ENCODE data around the gene PRORP. TPM values are rescaled to one million over a fixed set of nuclear protein-coding genes. Genes with fewer than 3 reads are reported as not detected.

PRORP gene
- polyA plus RNA-seq, 2 of the 4 experiments (the other 2 are of a cell fraction): 29.2 to 38.8 TPM

DNA sequence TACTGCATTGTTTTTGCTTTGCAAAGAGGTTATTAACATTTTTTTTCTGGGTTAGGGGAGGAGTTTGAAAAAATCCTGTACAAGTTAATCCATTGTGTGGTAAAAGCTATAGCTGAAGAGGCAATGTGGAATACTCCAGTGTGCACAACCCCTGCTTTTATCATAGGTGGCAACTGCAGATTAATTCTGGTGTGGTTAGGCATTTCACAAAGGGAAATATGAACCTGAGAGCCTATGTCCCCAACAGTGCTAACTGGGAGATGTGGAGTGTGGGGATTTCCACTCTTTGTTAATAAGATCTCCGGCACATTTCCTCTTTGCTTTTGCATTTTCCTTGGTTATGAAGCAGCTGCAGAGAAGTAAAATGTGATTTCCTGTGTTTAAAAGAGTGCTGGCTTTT is 33.6 kb downstream of the PRORP start:
- ChIA-PET POLR2A (no interaction called here), CTCF (interaction anchor here (0.6 kb wide), 1 partner anchor 433 kb away, joined by 3 read pairs; no protein-coding TSS in a partner anchor)
- no peak for TF ChIP-seq POLR2AphosphoS2 (conservative IDR thresholded peaks at IDR 0.05; ENCODE audit: low read length)
- TF ChIP-seq RFX5 (IDR thresholded peaks at IDR 0.05): no peak
- TF ChIP-seq MAZ (IDR thresholded peaks at IDR 0.05; ENCODE audit: borderline replicate concordance, low read depth, low read length): no peak
- no peak for TF ChIP-seq FOSB (CRISPR knock-in tag; IDR thresholded peaks at IDR 0.05)
- TF ChIP-seq KDM5A (IDR thresholded peaks at IDR 0.05): no peak
- TF ChIP-seq MYC (IDR thresholded peaks at IDR 0.05; ENCODE audit: borderline replicate concordance, low read length): no peak
- TF ChIP-seq CBX8 (IDR thresholded peaks at IDR 0.05): no peak
- TF ChIP-seq EHF (CRISPR knock-in tag; IDR thresholded peaks at IDR 0.05): no peak
- TF ChIP-seq ZNF302 (CRISPR knock-in tag; IDR thresholded peaks at IDR 0.05): no peak
- TF ChIP-seq RARB (CRISPR knock-in tag; IDR thresholded peaks at IDR 0.05): no peak
- no peak for TF ChIP-seq HOXA7 (CRISPR knock-in tag; IDR thresholded peaks at IDR 0.05)
- no peak for TF ChIP-seq TFCP2L1 (CRISPR knock-in tag; IDR thresholded peaks at IDR 0.05)
- TF ChIP-seq, protein P1, sequence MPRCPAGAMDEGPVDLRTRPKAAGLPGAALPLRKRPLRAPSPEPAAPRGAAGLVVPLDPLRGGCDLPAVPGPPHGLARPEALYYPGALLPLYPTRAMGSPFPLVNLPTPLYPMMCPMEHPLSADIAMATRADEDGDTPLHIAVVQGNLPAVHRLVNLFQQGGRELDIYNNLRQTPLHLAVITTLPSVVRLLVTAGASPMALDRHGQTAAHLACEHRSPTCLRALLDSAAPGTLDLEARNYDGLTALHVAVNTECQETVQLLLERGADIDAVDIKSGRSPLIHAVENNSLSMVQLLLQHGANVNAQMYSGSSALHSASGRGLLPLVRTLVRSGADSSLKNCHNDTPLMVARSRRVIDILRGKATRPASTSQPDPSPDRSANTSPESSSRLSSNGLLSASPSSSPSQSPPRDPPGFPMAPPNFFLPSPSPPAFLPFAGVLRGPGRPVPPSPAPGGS (IDR thresholded peaks at IDR 0.05): no peak
- no peak for TF ChIP-seq JUNB (IDR thresholded peaks at IDR 0.05)
- no peak for TF ChIP-seq HOXB5 (CRISPR knock-in tag; IDR thresholded peaks at IDR 0.05)
- no peak for TF ChIP-seq SMC3 (IDR thresholded peaks at IDR 0.05)
- no peak for TF ChIP-seq BHLHE40 (IDR thresholded peaks at IDR 0.05; ENCODE audit: low read depth, low read length)
- TF ChIP-seq, protein P2, sequence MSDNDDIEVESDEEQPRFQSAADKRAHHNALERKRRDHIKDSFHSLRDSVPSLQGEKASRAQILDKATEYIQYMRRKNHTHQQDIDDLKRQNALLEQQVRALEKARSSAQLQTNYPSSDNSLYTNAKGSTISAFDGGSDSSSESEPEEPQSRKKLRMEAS (IDR thresholded peaks at IDR 0.05): no peak
- no peak for TF ChIP-seq POLR2A (IDR thresholded peaks at IDR 0.05; ENCODE audit: low read length)
- ATAC-seq (peak in 1 of 2 experiments; percentile 37; a peak in 2 of 6 replicates), DNase-seq (ENCODE audit: low read depth in 1 of 2, low spot score in 1 of 2) (peak in 1 of 2 experiments; percentile 16), FAIRE-seq (no peak)
- WGBS (ENCODE audit: missing lambda C conversion rate): 3% methylated on average over 1 of the region's 1 CpG
- H3K4me1 ChIP-seq: peaks cover 34% of the 10 kb centered on the region
- H3K4me3 ChIP-seq: no peak overlapping the region
- peak overlapping the region in 1 of 2 experiments; percentile 66; a peak in 3 of 6 replicates for H3K27ac ChIP-seq
- peak overlapping the region; percentile 40 for H3K4me2 ChIP-seq
- H3K9me3 ChIP-seq: no peaks in the 10 kb centered on the region

DNA sequence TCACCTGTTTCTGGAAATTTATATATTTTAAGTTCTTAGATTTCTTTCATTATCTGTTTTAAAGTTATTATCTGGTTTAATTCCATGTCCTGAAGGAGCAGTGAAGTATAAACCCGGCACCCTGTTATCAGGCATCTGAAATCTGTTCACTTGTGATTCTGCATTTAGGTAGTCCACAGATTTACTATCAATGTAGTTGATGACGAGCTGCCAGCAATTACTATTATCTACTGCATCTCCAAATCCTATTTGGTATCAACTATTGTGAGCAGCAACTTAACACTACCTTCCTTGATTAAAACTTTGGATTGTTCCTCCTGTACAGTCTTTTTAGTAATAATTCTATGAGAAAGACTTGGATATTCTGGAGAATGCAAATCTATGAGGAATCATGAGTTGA is 36.1 kb downstream of the PRORP start:
- no peak overlapping the region for H3K4me2 ChIP-seq
- CTCF ChIA-PET: interaction anchor here (1.0 to 1.3 kb wide), 3 partner anchors 18 to 264 kb away, joined by 3 to 5 read pairs (median 3); no protein-coding TSS in a partner anchor

DNA sequence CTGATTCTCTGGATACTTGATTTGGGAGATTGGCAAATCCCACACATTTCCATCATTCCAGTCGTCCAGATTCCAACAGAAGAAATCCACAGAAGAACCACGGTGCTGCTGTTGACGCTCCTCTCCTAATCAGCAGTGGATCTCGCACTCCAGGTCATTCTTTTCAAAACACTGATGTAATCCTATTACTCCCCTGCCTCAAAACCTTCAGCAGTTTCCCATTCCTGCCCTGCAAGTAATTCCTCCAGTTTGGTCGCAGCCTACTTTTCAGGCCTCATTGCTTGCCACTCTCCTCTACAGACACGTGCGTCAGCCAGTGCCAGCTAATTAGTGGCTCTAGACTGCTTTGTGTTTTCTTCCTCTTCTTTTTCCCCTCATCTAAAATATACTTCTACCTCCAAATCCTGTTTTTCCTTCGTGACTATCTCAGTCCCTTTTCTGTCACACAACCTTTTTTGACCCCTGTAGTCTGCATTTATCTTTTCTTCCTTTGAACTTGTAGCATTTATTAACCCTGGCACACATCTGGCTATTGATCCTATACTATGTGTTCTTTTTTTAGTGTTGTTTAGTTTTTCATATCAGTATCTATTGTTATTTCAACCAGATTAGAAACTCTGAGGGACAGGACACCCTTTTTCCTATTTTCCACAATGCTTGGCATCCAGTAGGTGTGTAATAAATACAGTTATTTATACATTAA is 36.8 kb downstream of the PRORP start:
- no peak for TF ChIP-seq TFCP2L1 (CRISPR knock-in tag; IDR thresholded peaks at IDR 0.05)
- no peak for TF ChIP-seq ZSCAN20 (CRISPR knock-in tag; IDR thresholded peaks at IDR 0.05)
- TF ChIP-seq CBX8 (IDR thresholded peaks at IDR 0.05): no peak
- no peak for TF ChIP-seq POLR2A (IDR thresholded peaks at IDR 0.05; ENCODE audit: low read length)
- TF ChIP-seq, protein P2 (IDR thresholded peaks at IDR 0.05): no peak
- TF ChIP-seq NR3C1 (IDR thresholded peaks at IDR 0.05): no peak
- TF ChIP-seq, protein P3, sequence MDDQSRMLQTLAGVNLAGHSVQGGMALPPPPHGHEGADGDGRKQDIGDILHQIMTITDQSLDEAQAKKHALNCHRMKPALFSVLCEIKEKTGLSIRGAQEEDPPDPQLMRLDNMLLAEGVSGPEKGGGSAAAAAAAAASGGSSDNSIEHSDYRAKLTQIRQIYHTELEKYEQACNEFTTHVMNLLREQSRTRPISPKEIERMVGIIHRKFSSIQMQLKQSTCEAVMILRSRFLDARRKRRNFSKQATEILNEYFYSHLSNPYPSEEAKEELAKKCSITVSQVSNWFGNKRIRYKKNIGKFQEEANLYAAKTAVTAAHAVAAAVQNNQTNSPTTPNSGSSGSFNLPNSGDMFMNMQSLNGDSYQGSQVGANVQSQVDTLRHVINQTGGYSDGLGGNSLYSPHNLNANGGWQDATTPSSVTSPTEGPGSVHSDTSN (IDR thresholded peaks at IDR 0.05): no peak
- no peak for TF ChIP-seq RCOR1 (IDR thresholded peaks at IDR 0.05; ENCODE audit: low read depth, low read length)
- TF ChIP-seq PHF8 (IDR thresholded peaks at IDR 0.05; ENCODE audit: borderline replicate concordance, low read depth): no peak
- TF ChIP-seq NFE2L2 (conservative IDR thresholded peaks at IDR 0.05; ENCODE audit: low read length): no peak
- TF ChIP-seq POLR2AphosphoS2 (conservative IDR thresholded peaks at IDR 0.05; ENCODE audit: low read length): no peak
- no peak for TF ChIP-seq RAD21 (conservative IDR thresholded peaks at IDR 0.05 in 1 of 2, IDR thresholded peaks at IDR 0.05 in 1 of 2)
- no peak for TF ChIP-seq EHMT2 (IDR thresholded peaks at IDR 0.05; ENCODE audit: low read depth)
- no peak for TF ChIP-seq MYC (IDR thresholded peaks at IDR 0.05; ENCODE audit: borderline replicate concordance, low read length)
- no peak for TF ChIP-seq KDM5A (IDR thresholded peaks at IDR 0.05)
- peak overlapping the region; percentile 41 to 45; a peak in 5 of 6 replicates for H3K27ac ChIP-seq
- peaks cover 48% of the 10 kb centered on the region for H3K4me1 ChIP-seq
- ATAC-seq: no peak
- peak overlapping the region; percentile 73 for H3K4me2 ChIP-seq
- WGBS (ENCODE audit: missing lambda C conversion rate): 85% methylated on average over 8 of the region's 8 CpGs
- ChIA-PET POLR2A (interaction anchor here (0.6 to 1.5 kb wide), 2 partner anchors 113 to 157 kb away, joined by 4 to 5 read pairs; partner anchors contain the start of gene FAM177A1), CTCF (interaction anchor here (1.1 to 1.3 kb wide), 3 partner anchors 19 to 254 kb away, joined by 3 to 5 read pairs (median 4); no protein-coding TSS in a partner anchor)
- FAIRE-seq: no peak
- no peak for DNase-seq (ENCODE audit: low read depth in 1 of 2, low spot score in 1 of 2)
- H3K9me3 ChIP-seq: no peaks in the 10 kb centered on the region
- no peak overlapping the region for H3K4me3 ChIP-seq

More for the DNA sequence above, 36.1 kb downstream of the PRORP start:
- H3K9me3 ChIP-seq: no peaks in the 10 kb centered on the region
- ATAC-seq (no peak), FAIRE-seq (peak; percentile 36), DNase-seq (ENCODE audit: low read depth in 1 of 2, low spot score in 1 of 2) (no peak)
- POLR2A ChIA-PET: no interaction called here
- peak overlapping the region in 1 of 2 experiments; percentile 45; a peak in 2 of 6 replicates for H3K27ac ChIP-seq
- H3K4me3 ChIP-seq: no peak overlapping the region
- TF ChIP-seq MYC (IDR thresholded peaks at IDR 0.05; ENCODE audit: borderline replicate concordance, low read length) (no peak), RNF2 (IDR thresholded peaks at IDR 0.05; ENCODE audit: borderline replicate concordance, low read depth) (no peak), NFE2L2 (conservative IDR thresholded peaks at IDR 0.05; ENCODE audit: low read length) (no peak), HDAC2 (IDR thresholded peaks at IDR 0.05) (no peak)
- peaks cover 48% of the 10 kb centered on the region for H3K4me1 ChIP-seq
- 95% methylated on average over 2 of the region's 2 CpGs for WGBS (ENCODE audit: missing lambda C conversion rate)

Data from A549 (cell line).